GM18505 (cell line): ENCODE measurements around the gene SUDS3.

Source experiments
- ATAC-seq: cut with Tn5 transposase; IDR thresholded peaks from one replicate; pipeline ENCODE4 v1.9.1; 2021; ENCODE audit not compliant: unreplicated experiment
- POLR2A ChIP-seq: IDR thresholded peaks from 4 replicates; pipeline ENCODE4 v1.6.1; 2011; ENCODE audit warnings: borderline replicate concordance; ENCODE audit not compliant: insufficient read depth, insufficient read length; ENCODE audit errors: extremely low read depth

SUDS3 gene

GRCh38 chr12:118361889-118362288, 14.5 kb upstream of the SUDS3 start:
- ATAC-seq = no peak
- no peak for TF ChIP-seq POLR2A

DNA sequence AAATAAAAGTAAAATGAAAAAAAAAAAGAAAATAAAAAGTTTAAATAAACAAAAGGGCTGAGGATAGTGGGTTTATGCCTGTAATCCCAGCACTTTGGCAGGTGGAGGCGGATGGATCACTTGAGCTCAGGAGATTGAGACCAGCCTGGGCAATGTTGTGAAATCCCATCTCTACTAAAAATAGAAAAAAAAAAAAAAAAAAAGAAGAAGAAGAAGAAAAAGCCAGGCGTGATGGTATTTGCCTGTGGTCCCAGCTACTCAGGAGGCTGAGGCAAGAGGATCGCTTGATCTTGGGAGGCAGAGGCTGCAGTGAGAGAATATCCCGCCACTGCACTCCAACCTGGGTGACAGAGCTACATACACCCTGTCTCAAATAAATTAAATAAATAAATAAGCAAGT, 7.5 kb upstream of the SUDS3 start:
- no peak for ATAC-seq
- no peak for TF ChIP-seq POLR2A

DNA sequence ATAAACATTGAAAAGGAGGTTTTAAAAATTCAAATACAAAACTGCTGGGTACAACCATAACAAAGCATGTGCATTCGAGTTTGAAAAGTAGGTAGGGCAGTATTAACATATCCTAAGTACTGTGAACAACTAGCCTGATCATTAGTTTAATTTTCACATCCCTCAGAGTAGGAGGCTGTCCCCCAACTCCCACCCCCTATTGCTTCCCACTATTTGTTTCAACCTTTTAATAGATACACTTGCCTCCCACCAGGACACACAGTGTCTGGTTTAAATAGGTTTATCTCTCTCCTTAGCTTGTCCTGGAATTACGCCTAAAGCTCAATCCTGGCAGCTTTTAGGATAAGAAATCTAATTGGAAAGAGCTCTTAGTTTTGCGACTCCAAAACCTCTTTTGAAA, 5.8 kb upstream of the SUDS3 start:
- no peak for TF ChIP-seq POLR2A
- ATAC-seq = no peak

DNA sequence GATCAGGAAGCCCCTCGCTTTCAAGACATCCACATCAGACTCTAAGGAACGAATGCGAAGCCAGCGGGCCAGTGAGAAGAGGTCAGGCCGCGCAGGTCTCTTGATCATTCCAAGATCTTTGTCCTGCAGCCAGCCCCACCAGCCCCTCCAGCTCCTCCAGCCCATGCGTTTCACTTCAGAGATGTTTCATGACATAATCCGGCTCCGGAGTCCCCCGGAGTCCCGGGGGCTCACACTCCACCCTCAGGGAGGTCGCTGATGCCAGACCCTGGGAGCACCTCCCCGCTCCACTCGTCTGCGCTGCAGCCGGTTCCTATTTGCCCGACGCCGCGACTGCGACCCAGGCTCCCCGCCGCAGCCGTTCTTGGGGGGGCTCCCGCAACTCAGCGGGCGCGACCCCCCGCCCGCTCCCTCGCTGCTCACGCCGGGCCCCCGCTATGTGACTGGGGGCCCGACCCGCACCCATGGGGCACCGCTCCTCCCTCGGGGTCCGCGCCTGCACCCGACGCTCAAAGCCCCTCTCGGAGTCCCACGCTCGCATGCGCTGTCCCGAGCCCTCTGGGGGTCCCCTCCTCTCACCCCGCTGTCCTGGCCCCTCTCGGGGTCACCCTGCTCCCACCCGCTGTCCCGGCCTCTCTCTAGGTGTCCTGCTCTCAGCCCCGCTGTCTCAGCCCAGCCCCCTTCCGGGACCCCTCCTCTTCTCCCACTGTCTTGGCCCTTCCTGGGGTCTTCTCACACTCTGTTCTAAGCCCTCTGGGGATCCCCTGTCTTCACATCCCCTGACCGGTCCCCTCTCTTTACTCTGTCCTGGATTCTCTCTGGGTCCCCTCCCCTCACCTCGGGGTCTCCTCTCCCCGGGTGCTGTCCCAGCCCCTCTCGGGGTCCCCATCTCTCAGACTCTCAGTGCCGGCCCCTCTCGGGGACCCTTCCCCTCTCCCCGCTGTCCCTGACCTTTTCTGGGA, 4.8 kb upstream of the SUDS3 start:
- no peak for ATAC-seq

DNA sequence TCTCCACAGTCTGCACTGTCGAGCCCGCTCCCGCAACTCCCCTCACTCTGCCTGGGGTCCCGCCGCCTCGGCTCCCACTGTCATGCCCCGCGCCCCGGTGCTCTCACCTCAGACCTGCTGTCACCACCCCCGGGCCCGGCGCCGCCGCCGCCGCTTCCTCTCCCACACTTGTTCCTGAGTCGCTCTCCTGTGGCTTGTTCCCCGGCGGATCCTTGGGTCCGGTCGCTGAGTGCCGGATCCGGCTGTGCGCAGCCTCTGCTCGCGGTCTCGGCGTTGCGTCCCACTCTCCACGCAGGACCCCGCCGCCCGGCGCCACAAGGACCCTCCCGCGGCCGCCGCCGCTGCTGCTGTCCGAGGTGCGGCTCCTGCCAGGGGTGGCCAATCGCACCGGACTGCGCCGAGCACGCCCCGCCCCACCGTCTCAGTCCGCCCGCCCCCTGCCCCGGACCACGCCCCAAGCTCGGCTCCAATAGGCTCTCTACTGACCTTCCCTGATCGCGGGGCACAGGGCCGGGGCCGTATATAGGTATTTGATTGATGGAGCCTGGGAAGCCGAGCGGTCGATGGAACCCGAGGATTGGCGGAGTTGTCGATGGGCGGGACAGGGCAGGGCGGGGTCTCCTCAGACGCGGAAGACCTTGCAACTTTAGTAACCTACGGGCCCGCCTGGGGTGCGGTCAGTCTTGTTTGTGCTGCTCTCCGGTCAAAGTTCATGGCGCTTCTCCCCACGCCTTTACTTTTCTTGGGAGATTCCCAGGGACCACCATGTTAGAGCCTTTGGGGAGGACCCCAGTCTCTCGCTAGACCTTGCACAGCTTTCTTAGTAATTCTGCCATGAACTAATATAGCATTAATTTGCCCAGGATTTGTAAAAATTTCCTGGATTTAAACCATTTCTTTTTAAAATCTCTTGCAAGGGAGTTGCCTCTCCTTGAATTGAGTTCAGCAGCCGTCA, 3.5 kb upstream of the SUDS3 start, which contains the start of gene TAOK3:
TSS of gene TAOK3 (minus strand) at position 367 of the 955 bp plus-strand sequence. CDS start 117,340 bp downstream, outside the sequence.
- ATAC-seq = peak; percentile 84

More for the DNA sequence above, 4.8 kb upstream of the SUDS3 start:
- TF ChIP-seq POLR2A = no peak

GRCh38 chr12:118373616-118374015, 2.7 kb upstream of the SUDS3 start:
- TF ChIP-seq POLR2A = no peak
- no peak for ATAC-seq

More for the DNA sequence above, 3.5 kb upstream of the SUDS3 start, which contains the start of gene TAOK3:
- peak; percentile 96 for TF ChIP-seq POLR2A

DNA sequence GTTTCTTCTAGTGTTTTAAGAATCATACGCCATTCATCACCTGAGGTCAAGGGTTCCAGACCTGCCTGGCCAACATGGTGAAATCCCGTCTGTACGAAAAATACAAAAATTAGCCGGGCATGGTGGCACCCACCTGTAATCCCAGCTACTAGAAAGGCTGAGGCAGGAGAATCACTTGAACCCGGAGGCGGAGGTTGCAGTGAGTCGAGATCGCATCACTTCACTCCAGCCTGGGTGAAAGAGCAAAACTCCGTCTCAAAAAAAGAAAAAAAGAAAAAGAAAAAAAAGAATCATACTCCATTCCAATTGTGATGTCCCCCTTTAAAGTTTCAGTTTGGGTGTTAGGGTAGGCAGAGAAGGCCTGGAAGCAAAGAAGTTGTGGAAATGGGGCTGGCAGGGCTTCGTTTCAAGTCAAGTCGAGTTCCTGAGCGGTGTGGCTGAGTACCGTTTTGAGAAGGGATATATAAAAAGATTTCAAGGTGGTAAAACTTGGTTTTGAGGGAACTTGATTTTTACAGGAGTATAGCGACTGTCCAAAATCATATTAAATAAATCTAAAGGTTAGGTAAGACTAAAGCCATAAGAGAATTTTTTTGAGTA, 2.1 kb upstream of the SUDS3 start:
- TF ChIP-seq POLR2A = no peak
- ATAC-seq = no peak

DNA sequence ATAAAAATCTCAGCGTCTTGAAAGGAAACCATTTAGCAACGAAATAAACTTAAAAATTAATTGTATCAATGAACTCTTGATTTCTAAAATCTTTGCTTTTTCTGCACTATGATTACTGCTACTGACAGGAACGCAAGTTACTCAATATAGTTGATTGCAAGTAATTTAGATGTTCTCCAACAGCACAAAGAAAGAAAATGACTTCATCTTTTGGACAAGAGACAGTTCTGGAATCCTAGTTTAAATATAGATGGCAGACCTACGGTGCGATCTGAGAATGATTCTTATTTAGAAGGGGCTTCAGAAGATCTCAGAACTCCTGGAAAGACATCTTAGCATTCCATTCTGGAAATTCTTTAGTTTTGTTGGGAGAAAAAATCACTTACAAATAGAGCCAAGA, 1.4 kb upstream of the SUDS3 start:
- ATAC-seq = no peak
- TF ChIP-seq POLR2A = no peak

- no peak for TF ChIP-seq POLR2A
Observed at GRCh38 chr12:118375348-118375747, 1.0 kb upstream of the SUDS3 start.

GRCh38 chr12:118377021-118377883, 897 bp downstream of the SUDS3 start:
- peak; percentile 10 for TF ChIP-seq POLR2A
- ATAC-seq = no peak

More at GRCh38 chr12:118375348-118375747, 1.0 kb upstream of the SUDS3 start:
- no peak for ATAC-seq

GRCh38 chr12:118377884-118378470, 1.6 kb downstream of the SUDS3 start:
- ATAC-seq = no peak
- no peak for TF ChIP-seq POLR2A

- no peak for ATAC-seq
- TF ChIP-seq POLR2A = no peak
Observed at GRCh38 chr12:118391424-118391823, 15.1 kb downstream of the SUDS3 start.

GRCh38 chr12:118391836-118392235, 15.5 kb downstream of the SUDS3 start:
- ATAC-seq = no peak
- no peak for TF ChIP-seq POLR2A
